HG03025 (cell line): ENCODE results near the gene KCNQ5.
"Not testable (repeated sequence)": the region's sequence is repeated elsewhere in the genome, so short reads cannot be mapped to it uniquely, and the experiment has no call there.

Experiments used
- ATAC-seq: cut with Tn5 transposase; IDR thresholded peaks from one replicate; pipeline ENCODE4 v1.9.1; 2021; ENCODE audit warnings: mild to moderate bottlenecking, moderate library complexity; ENCODE audit not compliant: unreplicated experiment, low FRiP score

KCNQ5 gene

GRCh38 chr6:72621291-72622093, at the start of gene KCNQ5:
Gene KCNQ5, plus strand, starts transcription at chr6:72622064.
- no peak for ATAC-seq

DNA sequence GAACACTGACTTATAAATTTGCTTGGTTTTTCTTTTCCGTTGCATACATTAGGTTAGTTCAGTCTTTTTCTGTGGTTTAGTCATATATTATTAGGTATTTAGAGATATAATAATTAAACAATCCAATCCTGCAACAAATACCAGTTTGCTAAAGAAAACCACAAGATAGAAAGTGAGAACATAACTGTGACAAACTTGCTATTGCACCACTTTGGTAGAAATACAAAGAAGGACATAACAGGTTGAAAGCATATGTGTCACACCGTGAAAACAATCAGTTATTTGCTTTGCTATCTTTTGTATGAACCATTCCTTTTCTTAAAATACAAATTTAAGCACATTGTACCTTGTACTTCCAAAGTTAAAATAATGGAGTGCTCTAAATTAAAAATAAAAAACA, 42.0 kb upstream of the KCNQ5 start:
- ATAC-seq = no peak

DNA sequence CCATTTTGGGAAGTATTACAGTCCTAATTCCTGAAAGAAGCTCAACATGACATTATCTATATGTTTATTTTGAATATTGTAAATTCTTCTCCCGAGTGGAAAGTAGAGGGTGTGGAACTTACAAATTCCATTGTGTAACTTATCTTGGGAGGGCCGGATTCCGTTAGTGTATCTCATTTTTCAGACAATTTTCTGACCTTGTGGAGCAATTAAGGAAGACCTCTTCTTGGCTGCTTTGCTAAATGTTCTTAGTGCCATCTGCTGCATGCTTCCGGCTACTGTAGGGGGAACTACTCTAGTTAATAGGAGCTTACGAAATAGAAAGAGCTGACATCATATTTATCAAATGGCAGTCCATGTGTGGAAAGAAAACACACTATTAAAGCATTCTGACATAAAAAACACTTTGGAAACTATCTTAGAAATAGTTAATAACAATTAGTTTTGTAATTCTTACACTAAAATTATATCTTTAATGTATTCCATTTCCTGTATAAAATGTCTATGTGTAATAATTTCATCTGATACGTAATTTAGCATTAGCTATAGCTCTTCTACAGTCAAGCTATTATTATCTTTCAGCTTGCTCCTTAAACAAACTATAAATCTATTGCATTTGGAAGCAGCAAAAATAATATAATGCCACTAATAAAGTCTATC, 41.5 kb upstream of the KCNQ5 start:
- ATAC-seq = no peak

- ATAC-seq = not testable (repeated sequence)
These were observed 40.9 kb upstream of the KCNQ5 start for GRCh38 chr6:72580950-72581349.

GRCh38 chr6:72588155-72588554, 33.7 kb upstream of the KCNQ5 start:
- ATAC-seq = no peak

DNA sequence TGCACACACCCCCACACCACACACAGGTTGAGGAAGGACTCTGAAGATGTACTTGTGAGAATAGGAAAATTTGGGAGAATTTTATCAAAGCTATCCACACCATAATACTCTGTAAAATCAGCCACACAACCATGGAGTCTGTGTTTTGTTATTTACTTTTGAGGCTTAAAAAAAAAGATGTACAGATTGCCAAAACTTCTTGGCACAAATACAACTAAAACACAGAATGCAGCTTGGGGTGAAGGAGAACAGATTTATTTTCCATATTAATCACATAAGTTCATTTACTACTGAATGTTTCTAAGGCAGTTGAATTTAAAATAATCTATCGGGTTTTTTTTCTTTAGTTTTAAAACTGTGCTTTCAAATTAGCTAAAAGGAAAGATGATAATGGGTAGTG, 32.8 kb upstream of the KCNQ5 start:
- ATAC-seq = no peak

DNA sequence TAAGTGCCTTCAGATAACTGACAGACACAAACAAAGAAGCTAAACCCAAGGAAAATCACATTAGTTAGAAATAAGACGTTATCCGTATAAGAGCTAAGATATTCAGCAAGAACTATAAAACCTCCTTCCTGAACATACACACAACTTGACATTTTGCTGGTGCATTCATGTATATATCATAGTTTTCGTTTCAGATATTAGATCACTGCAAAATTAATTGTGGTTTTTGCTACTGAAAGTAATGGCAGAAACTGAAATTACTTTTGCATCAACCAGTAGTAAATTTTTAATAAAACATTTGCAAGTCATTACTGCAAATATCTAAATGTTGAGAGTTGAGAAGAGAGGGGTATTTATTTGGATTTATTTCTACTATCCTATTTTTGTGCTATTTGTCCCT, 26.1 kb upstream of the KCNQ5 start:
- no peak for ATAC-seq

DNA sequence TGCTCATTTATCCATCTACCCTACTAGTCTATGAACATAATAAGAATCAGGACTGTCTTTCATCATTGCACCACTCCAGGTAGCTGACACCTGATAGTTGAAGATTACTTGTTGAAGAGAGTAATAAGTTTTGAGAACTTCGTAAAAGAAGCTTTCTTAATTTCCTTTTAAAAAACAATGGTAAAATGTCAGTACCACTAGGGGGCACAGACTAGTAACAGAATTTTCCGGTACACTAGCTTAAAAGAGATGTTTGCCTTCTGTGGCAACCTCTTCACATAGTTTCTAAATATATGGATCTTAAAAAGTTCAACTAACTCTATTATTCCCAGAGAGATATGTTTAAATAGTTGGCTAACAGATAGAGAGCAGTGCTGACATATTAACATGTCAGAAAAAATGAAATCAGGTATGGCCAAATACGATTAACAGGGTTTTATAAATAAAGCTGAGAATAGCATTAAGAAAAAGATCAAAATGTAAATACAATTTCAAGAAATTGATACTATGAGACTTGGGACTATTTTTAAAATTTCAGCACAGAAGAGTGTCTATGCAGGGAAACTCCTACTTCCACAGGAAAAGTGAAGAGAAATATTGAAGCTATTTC, 5.4 kb upstream of the KCNQ5 start:
- no peak for ATAC-seq

DNA sequence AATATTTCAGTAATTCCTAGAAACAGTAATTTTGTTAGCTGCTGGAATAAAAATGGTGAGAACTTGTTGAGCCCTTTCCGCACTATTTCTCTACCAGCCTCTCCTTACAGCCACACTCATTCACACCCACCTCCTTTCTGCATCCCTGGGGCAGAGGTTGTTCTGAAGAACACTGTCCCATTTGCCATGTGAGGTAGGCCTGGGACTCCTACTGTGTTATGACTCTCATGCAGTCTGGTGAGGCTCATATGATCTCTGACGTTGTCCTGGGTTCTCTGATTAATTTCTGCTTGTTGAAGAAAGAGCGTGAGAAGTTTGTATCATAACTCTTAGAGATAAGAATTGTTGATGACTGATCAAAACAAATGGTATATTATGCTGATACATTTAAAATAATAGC, 4.1 kb upstream of the KCNQ5 start:
- no peak for ATAC-seq

- peak; percentile 81 for ATAC-seq
These were observed 1.8 kb upstream of the KCNQ5 start for GRCh38 chr6:72619883-72620696.

DNA sequence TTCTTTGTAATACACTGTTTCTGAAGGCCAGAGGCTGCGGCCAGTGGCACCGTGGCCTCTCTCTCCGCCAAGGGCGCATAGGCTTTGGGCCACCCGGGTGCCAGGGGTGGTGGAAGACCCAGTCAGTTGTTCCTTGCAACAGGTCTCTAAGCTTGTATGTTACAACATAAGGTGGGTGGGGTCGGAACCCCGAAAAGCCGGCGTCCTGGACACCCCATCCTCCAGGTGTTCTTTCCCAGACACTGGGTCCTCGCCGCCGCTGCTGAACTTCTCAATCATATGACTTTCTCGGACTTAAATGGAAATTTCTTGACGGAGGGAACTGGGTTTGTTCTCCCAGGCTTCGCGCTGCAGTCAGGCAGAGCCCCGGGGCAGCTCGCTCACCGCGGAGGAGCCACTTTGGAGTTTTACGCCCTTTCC, 983 bp upstream of the KCNQ5 start:
- no peak for ATAC-seq

- no peak for ATAC-seq
These were observed 453 bp downstream of the KCNQ5 start for GRCh38 chr6:72622094-72622940.

DNA sequence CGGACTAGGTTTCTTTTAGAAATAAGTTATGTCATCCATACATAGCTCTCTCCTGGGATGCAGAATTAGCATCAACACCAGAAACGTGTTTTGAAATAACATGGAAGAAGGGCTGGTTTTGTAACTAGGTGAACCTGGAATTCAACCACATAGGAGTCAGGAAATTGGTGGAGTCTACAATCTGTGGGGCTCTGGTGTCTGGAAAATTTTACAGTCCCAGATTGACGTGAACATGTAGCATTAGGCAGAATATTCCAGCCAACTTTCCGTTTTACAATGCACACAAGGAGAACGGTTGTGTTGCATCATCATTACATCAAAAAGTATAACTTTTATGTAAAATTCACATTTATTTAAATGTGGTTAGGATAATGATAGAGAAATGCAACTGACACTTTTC, 1.9 kb downstream of the KCNQ5 start:
- no peak for ATAC-seq

GRCh38 chr6:72624557-72625160, 2.8 kb downstream of the KCNQ5 start:
- no peak for ATAC-seq

- peak; percentile 49 for ATAC-seq
These were observed 4.3 kb downstream of the KCNQ5 start for GRCh38 chr6:72626126-72626525.

GRCh38 chr6:72627539-72627938, 5.7 kb downstream of the KCNQ5 start:
- no peak for ATAC-seq

DNA sequence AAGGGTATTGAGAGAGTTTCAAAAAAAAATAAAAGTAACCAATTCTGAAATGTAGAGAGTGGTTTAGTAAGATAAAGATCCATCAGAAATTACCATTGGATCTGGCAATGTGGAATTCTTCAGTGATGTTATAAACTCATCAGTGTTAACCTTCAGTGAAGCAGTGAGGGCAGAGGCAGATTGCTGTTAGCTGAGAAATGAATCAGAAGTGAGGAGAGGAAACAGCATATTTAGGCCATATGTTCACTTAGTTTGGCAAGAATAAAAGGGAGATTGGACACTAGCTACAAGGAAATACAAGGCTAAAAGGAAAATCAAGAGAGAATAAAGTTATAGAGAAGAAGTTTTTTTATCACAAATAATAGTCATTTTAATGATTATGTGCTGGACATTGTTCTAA, 9.6 kb downstream of the KCNQ5 start:
- ATAC-seq = no peak

GRCh38 chr6:72635636-72636035, 13.8 kb downstream of the KCNQ5 start:
- ATAC-seq = no peak

- peak; percentile 97 for ATAC-seq
These were observed 14.4 kb downstream of the KCNQ5 start for GRCh38 chr6:72636215-72636614.

- ATAC-seq = no peak
These were observed 14.9 kb downstream of the KCNQ5 start for GRCh38 chr6:72636786-72637185.
